ENCODE measurements around the gene LRFN2. TPM values are rescaled to one million over a fixed set of nuclear protein-coding genes. Genes with fewer than 3 reads are reported as not detected.

The LRFN2 gene
- total RNA-seq, 1 donor from 2014 or later, result 0.32 TPM

GRCh38 chr6:40352527-40353170 is 234.5 kb downstream of the LRFN2 start:
- H3K36me3 ChIP-seq (ENCODE audit: insufficient read depth, low read length), result no peaks in the 10 kb centered on the region
- no peak overlapping the region for H2AFZ ChIP-seq (ENCODE audit: low read depth, low read length)
- H3K4me2 ChIP-seq (ENCODE audit: low read length), result no peak overlapping the region
- no peaks in the 10 kb centered on the region for H3K9me3 ChIP-seq (ENCODE audit: insufficient read depth, low read depth, low read length)
- no peaks in the 10 kb centered on the region for H4K20me1 ChIP-seq (ENCODE audit: insufficient read depth, low read length)
- peaks cover 29% of the 10 kb centered on the region for H3K4me1 ChIP-seq (ENCODE audit: insufficient read depth, low read length)
- H3K9ac ChIP-seq (ENCODE audit: low read length), result no peak overlapping the region
- Mint-ChIP-seq H3K9me3 (ENCODE audit: unreplicated experiment) (no peaks in the 10 kb centered on the region), H3K4me1 (ENCODE audit: low read depth, unreplicated experiment) (peaks cover 19% of the 10 kb centered on the region), H3K27ac (ENCODE audit: unreplicated experiment) (no peak overlapping the region), H3K36me3 (ENCODE audit: low read depth, unreplicated experiment) (no peaks in the 10 kb centered on the region), H3K4me3 (ENCODE audit: unreplicated experiment) (no peak overlapping the region), H3K27me3 (ENCODE audit: low read depth, unreplicated experiment) (no peaks in the 10 kb centered on the region)
- TF ChIP-seq CTCF (IDR thresholded peaks at IDR 0.05; ENCODE audit: insufficient read depth, low read depth, low read length) (no peak), EZH2 (IDR thresholded peaks at IDR 0.05; ENCODE audit: insufficient read depth, low read length) (no peak)
- no peak overlapping the region for H3K4me3 ChIP-seq (ENCODE audit: insufficient read depth, low read depth, low read length)
- FAIRE-seq, result no peak
- DNase-seq (ENCODE audit: low read depth), result no peak
- no peaks in the 10 kb centered on the region for H3K27me3 ChIP-seq (ENCODE audit: insufficient read depth, low read length)
- no peaks in the 10 kb centered on the region for H3K79me2 ChIP-seq (ENCODE audit: insufficient read depth, low read length)
- H3K27ac ChIP-seq (ENCODE audit: low read depth, low read length), result no peak overlapping the region

GRCh38 chr6:40352006-40352405 is 235.2 kb downstream of the LRFN2 start:
- Histone ChIP-seq H3K9me3 (ENCODE audit: insufficient read depth, low read depth, low read length) (no peaks in the 10 kb centered on the region), H3K27me3 (ENCODE audit: insufficient read depth, low read length) (no peaks in the 10 kb centered on the region), H3K9ac (ENCODE audit: low read length) (no peak overlapping the region), H4K20me1 (ENCODE audit: insufficient read depth, low read length) (no peaks in the 10 kb centered on the region), H3K4me2 (ENCODE audit: low read length) (no peak overlapping the region), H3K36me3 (ENCODE audit: insufficient read depth, low read length) (no peaks in the 10 kb centered on the region), H3K4me3 (ENCODE audit: insufficient read depth, low read depth, low read length) (no peak overlapping the region), H3K4me1 (ENCODE audit: insufficient read depth, low read length) (peaks cover 29% of the 10 kb centered on the region), H3K79me2 (ENCODE audit: insufficient read depth, low read length) (no peaks in the 10 kb centered on the region), H2AFZ (ENCODE audit: low read depth, low read length) (no peak overlapping the region), H3K27ac (ENCODE audit: low read depth, low read length) (no peak overlapping the region)
- no peaks in the 10 kb centered on the region for H3K36me3 Mint-ChIP-seq (ENCODE audit: low read depth, unreplicated experiment)
- FAIRE-seq (no peak), DNase-seq (ENCODE audit: low read depth) (no peak)
- no peak overlapping the region for H3K4me3 Mint-ChIP-seq (ENCODE audit: unreplicated experiment)
- no peaks in the 10 kb centered on the region for H3K9me3 Mint-ChIP-seq (ENCODE audit: unreplicated experiment)
- H3K27me3 Mint-ChIP-seq (ENCODE audit: low read depth, unreplicated experiment), result no peaks in the 10 kb centered on the region
- no peak overlapping the region for H3K27ac Mint-ChIP-seq (ENCODE audit: unreplicated experiment)
- H3K4me1 Mint-ChIP-seq (ENCODE audit: low read depth, unreplicated experiment), result peaks cover 17% of the 10 kb centered on the region
- TF ChIP-seq CTCF (IDR thresholded peaks at IDR 0.05; ENCODE audit: insufficient read depth, low read depth, low read length) (no peak), EZH2 (IDR thresholded peaks at IDR 0.05; ENCODE audit: insufficient read depth, low read length) (no peak)

GRCh38 chr6:40350747-40351217 is 236.4 kb downstream of the LRFN2 start:
- H4K20me1 ChIP-seq (ENCODE audit: insufficient read depth, low read length), result no peaks in the 10 kb centered on the region
- no peak for DNase-seq (ENCODE audit: low read depth)
- no peaks in the 10 kb centered on the region for H3K79me2 ChIP-seq (ENCODE audit: insufficient read depth, low read length)
- Mint-ChIP-seq H3K27ac (ENCODE audit: unreplicated experiment) (no peak overlapping the region), H3K4me3 (ENCODE audit: unreplicated experiment) (no peak overlapping the region), H3K4me1 (ENCODE audit: low read depth, unreplicated experiment) (peaks cover 7% of the 10 kb centered on the region), H3K27me3 (ENCODE audit: low read depth, unreplicated experiment) (no peaks in the 10 kb centered on the region), H3K36me3 (ENCODE audit: low read depth, unreplicated experiment) (no peaks in the 10 kb centered on the region), H3K9me3 (ENCODE audit: unreplicated experiment) (no peaks in the 10 kb centered on the region)
- H3K27ac ChIP-seq (ENCODE audit: low read depth, low read length), result no peak overlapping the region
- peaks cover 20% of the 10 kb centered on the region for H3K4me1 ChIP-seq (ENCODE audit: insufficient read depth, low read length)
- H3K9ac ChIP-seq (ENCODE audit: low read length), result no peak overlapping the region
- H2AFZ ChIP-seq (ENCODE audit: low read depth, low read length), result no peak overlapping the region
- H3K36me3 ChIP-seq (ENCODE audit: insufficient read depth, low read length), result no peaks in the 10 kb centered on the region
- no peaks in the 10 kb centered on the region for H3K27me3 ChIP-seq (ENCODE audit: insufficient read depth, low read length)
- H3K4me2 ChIP-seq (ENCODE audit: low read length), result no peak overlapping the region
- no peaks in the 10 kb centered on the region for H3K9me3 ChIP-seq (ENCODE audit: insufficient read depth, low read depth, low read length)
- no peak for FAIRE-seq
- TF ChIP-seq EZH2 (IDR thresholded peaks at IDR 0.05; ENCODE audit: insufficient read depth, low read length) (no peak), CTCF (IDR thresholded peaks at IDR 0.05; ENCODE audit: insufficient read depth, low read depth, low read length) (no peak)
- H3K4me3 ChIP-seq (ENCODE audit: insufficient read depth, low read depth, low read length), result no peak overlapping the region

All from astrocyte (in vitro differentiated cells and primary cell).